ENCODE results near the gene CNDP1. TPM values are rescaled to one million over a fixed set of nuclear protein-coding genes. Genes with fewer than 3 reads are reported as not detected.
A peak's percentile ranks its signal among the peaks of the same experiment; 100 is the strongest.
"Not testable (repeated sequence)": the region's sequence is repeated elsewhere in the genome, so short reads cannot be mapped to it uniquely, and the experiment has no call there.

CNDP1 gene
- total RNA-seq, 1 donor = not detected

DNA sequence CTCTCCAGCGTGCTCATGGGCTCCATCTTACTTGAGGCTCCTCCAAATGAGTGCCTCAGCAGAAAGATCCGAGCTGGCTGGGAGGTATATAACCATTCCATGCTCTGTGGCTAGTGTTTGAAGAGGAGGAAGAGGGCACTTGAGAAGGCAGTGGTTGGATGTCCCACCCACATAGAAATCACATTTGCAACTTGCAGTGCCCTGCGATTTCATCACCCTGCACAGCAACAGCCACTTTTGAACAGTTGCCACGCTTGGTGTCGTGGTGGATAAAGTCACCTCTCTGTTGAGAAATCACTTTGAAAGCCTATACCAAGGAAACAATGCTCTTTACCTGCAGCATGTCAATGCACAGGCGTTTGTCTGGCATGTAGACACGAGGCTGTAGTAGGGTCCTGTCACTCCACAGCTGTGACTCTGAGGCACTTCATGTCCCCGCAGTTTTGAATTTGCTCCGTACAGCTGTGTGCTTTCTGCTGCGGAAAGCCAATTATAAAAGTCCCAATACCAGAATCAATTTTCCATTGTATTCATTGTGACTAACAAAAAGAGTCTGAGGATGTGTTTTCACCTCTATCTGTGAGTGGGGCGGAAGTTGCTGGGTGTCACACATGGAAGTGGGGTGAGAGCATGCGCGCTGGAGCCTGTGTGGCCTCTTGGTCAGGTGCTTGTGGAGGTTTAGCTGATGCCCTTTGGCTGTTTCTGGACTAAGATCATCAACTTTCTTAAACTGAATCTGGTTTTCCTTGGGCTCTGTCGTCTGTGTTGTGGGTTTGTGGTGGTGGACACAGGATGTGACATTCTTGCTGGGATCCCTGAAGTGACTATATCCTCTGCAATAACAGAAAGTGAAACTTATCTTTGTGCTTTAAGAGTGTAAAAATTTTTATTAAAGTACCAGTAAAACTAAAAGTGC, 35.3 kb upstream of the CNDP1 start:
- no peaks in the 10 kb centered on the region for H3K27me3 ChIP-seq (ENCODE audit: insufficient read depth, low read length)
- H3K9me3 ChIP-seq (ENCODE audit: low read depth, low read length) = no peaks in the 10 kb centered on the region
- peak overlapping the region; percentile 43 for H3K4me3 ChIP-seq (ENCODE audit: low read length)
- peaks cover 63% of the 10 kb centered on the region for H3K4me1 ChIP-seq (ENCODE audit: insufficient read depth, low read length)

DNA sequence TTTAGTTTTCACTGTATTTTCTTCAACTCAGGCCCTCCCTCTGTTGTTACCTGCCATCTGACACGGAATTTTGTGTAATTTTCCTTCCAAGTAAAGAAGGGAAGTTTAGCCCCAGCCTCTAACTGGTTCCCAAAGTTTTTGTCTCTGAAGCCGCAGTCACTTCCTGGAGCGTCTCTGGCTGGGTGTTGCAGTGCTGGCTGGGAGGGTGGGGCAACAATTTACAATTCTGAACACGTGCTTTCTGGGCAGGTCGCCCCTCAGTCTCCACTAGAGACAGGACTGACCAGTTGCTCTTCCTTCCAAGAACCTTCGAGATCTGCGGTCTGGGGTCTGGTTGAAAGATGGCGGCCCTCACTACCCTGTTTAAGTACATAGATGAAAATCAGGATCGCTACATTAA, 34.7 kb upstream of the CNDP1 start:
- peaks cover 63% of the 10 kb centered on the region for H3K4me1 ChIP-seq (ENCODE audit: insufficient read depth, low read length)
- H3K27me3 ChIP-seq (ENCODE audit: insufficient read depth, low read length) = no peaks in the 10 kb centered on the region
- peak overlapping the region; percentile 43 for H3K4me3 ChIP-seq (ENCODE audit: low read length)
- H3K9me3 ChIP-seq (ENCODE audit: low read depth, low read length) = no peaks in the 10 kb centered on the region

DNA sequence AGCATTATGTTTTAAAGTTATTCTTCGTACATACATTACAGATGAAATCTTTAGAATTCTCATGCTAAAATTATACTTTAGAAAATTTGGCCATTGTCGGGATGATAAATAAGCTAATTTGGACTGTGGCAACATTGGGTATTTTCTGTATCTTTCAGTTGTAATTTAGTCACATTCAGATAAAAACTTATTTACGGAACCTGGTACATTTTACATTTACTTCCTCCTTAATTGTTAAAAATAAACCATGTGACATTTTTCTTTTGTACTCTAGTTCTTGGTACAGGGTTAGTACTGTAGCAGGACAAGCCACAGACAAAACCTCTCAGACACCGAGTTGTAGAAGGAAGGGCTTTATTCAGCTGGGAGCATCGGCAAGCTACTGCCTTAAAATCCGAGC, 33.9 kb upstream of the CNDP1 start:
- H3K4me3 ChIP-seq (ENCODE audit: low read length) = peak overlapping the region; percentile 43
- peaks cover 62% of the 10 kb centered on the region for H3K4me1 ChIP-seq (ENCODE audit: insufficient read depth, low read length)
- H3K9me3 ChIP-seq (ENCODE audit: low read depth, low read length) = no peaks in the 10 kb centered on the region
- H3K27me3 ChIP-seq (ENCODE audit: insufficient read depth, low read length) = no peaks in the 10 kb centered on the region

DNA sequence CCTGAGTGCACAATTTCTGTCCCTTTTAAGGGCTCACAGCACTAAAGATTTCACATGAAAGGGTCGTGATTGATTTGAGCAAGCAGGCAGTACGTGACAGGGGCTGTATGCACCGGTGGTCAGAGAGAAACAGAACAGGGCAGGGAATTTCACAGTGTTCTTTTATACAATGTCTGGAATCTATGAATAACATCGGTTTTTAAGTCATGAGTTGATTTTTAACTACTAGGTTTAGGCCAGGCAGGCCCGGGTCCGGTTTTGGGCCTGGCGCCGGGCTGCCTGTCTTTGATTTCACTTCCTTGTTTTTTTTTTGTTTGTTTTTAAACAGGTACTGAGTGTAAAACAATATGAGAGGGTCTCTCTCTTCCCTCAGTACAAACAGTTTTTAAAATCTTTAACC, 33.5 kb upstream of the CNDP1 start:
- H3K27me3 ChIP-seq (ENCODE audit: insufficient read depth, low read length); H3K9me3 ChIP-seq (ENCODE audit: low read depth, low read length): not testable (repeated sequence)
- Histone ChIP-seq H3K4me1 (ENCODE audit: insufficient read depth, low read length) (peaks cover 59% of the 10 kb centered on the region), H3K4me3 (ENCODE audit: low read length) (peak overlapping the region; percentile 43)

DNA sequence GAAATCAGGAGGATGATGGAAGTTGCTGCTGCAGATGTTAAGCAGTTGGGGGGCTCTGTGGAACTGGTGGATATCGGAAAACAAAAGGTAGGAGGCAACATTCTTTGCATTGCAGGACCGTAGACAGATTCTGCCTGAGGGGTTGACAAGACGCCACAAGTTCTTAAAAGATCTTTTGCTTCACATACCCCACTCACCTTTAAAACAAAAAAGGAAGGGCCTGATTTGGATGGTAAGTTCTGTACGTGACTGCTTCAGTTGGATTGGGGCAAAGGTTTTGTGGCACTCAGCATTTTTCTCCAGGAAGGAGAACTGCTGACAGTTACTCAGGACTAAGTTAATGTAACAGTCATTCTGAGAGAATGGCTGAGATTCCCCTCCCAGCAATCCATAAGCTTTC, 32.9 kb upstream of the CNDP1 start:
- H3K4me1 ChIP-seq (ENCODE audit: insufficient read depth, low read length) = peaks cover 59% of the 10 kb centered on the region
- H3K9me3 ChIP-seq (ENCODE audit: low read depth, low read length) = no peaks in the 10 kb centered on the region
- H3K4me3 ChIP-seq (ENCODE audit: low read length) = no peak overlapping the region
- no peaks in the 10 kb centered on the region for H3K27me3 ChIP-seq (ENCODE audit: insufficient read depth, low read length)

DNA sequence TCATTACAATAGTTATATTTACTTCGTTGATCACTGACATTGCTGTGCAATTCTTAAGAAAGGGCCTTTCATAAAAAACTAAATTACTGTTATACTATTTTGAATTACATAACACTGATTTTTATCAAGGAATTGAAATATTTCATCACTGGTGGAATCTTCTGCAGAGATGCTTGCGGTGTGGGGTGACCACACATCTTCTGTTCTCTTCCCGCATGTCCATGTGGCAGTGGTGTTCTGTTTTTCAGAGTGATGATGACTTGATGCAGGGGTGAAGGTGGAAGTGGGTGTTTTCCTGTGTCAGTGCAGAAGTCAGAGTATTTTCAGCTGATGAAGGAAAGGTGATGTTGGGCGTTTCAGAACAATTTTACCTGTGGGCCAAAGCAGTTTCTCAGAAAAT, 31.2 kb upstream of the CNDP1 start:
- no peak overlapping the region for H3K4me3 ChIP-seq (ENCODE audit: low read length)
- H3K27me3 ChIP-seq (ENCODE audit: insufficient read depth, low read length) = no peaks in the 10 kb centered on the region
- H3K9me3 ChIP-seq (ENCODE audit: low read depth, low read length) = no peaks in the 10 kb centered on the region
- peaks cover 47% of the 10 kb centered on the region for H3K4me1 ChIP-seq (ENCODE audit: insufficient read depth, low read length)

DNA sequence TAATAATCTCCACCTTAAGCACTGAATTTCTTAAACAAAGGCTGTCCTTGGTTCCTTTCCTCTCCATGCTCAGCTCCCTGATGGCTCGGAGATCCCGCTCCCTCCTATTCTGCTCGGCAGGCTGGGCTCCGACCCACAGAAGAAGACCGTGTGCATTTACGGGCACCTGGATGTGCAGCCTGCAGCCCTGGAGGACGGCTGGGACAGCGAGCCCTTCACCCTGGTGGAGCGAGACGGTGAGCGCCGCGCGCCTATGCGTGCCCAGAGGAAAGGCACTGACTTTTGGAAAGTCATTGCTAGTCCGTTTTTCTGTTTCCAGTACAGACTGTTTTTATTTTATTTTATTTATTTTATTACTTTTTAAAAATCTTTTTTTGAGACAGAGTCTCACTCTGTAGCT, 28.5 kb upstream of the CNDP1 start:
- Histone ChIP-seq H3K4me1 (ENCODE audit: insufficient read depth, low read length) (peaks cover 24% of the 10 kb centered on the region), H3K27me3 (ENCODE audit: insufficient read depth, low read length) (no peaks in the 10 kb centered on the region), H3K4me3 (ENCODE audit: low read length) (no peak overlapping the region), H3K9me3 (ENCODE audit: low read depth, low read length) (no peaks in the 10 kb centered on the region)

DNA sequence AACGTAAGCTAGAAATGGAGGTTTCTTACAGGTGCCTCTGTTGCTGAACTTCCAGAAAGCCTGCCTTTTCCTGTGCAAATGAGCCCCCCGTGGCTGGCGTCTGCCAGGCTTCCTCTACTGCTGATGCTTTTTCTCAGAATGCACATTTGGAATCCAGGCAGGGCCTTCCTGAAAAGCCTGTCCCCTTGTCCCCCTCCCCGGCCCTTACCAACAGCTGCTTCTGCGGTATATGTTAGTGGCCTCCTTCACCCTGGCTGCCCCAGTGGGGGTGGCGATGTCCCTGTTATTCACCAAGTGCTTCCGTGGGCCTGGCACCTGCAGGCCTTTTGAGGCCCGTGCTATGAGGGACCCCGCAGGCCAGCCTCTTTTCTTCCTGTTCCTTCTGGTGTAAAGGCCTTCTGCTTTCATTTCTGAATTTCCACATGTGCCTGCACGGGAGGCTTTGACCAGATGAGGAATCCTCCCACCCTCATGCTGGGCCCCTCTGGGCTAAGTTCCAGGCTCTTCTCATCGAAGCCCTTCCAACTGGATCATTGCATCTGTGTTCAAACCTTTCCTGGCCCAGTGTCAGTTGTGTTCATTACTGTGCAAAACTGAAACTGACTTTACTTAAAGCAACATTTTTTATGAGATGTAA, 27.7 kb upstream of the CNDP1 start:
- H3K27me3 ChIP-seq (ENCODE audit: insufficient read depth, low read length) = no peaks in the 10 kb centered on the region

DNA sequence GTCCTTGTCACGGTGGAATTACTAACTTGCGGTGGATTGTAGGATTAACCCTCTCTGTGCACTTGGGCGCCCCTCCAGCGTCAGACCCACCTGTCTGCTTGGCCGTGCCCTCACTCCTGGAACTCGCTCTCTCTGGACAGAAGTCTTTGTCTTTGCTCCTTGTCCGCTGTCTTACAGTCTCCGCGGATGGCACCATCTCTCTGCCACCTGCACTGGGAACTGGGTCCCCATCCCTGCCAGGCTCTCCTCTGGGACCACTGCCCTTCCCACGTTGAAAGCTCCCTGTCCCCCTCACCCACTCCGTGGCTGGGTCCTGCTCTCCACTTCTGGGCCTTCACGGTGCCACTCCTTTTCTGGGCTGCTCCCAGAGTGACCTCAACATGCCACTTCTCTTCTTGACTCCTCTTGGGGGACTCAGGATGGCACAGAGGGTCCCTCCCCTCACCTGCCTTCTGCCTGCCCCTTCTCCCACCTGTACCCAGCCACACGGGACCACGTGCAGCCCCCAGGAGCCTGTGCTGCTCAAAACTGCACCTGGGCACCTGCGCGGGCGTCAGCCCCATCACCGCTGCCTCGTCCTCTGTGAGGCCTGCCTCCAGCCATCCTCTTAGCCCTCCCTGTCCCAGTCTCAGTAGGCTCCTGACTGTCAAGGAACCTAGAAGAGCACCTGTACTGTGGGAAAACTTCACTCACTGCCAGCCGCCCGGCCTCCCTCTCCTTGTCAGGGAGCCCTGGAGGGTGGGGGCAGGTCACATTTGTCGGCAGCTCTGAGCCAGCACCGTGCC, 27.0 kb upstream of the CNDP1 start:
- H3K27me3 ChIP-seq (ENCODE audit: insufficient read depth, low read length) = no peaks in the 10 kb centered on the region
- no peaks in the 10 kb centered on the region for H3K9me3 ChIP-seq (ENCODE audit: low read depth, low read length)
- peaks cover 9% of the 10 kb centered on the region for H3K4me1 ChIP-seq (ENCODE audit: insufficient read depth, low read length)
- H3K4me3 ChIP-seq (ENCODE audit: low read length) = no peak overlapping the region

More for the DNA sequence above, 27.7 kb upstream of the CNDP1 start:
- Histone ChIP-seq H3K9me3 (ENCODE audit: low read depth, low read length) (no peaks in the 10 kb centered on the region), H3K4me1 (ENCODE audit: insufficient read depth, low read length) (peaks cover 17% of the 10 kb centered on the region), H3K4me3 (ENCODE audit: low read length) (no peak overlapping the region)

DNA sequence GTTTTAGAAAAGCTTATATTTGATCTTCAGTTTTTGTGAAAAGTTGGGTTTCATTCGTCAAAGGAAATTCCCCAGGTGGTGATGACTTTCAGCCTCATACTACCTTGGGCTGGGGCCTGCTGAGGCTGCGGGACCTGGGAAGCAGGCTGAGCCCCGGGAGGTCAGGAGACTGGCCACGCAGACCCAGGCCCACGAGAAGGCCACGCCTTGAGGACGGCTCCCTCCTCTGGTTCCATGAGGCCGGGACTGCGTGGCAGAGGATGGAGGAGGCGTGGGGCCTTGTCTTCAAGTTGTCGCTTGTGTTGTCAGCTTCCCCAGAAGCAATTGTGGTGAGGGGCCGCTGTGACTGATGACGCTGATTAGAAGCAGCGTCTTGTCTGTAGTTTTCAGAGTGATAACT, 26.4 kb upstream of the CNDP1 start:
- H3K9me3 ChIP-seq (ENCODE audit: low read depth, low read length) = no peaks in the 10 kb centered on the region
- peaks cover 5% of the 10 kb centered on the region for H3K4me1 ChIP-seq (ENCODE audit: insufficient read depth, low read length)
- no peak overlapping the region for H3K4me3 ChIP-seq (ENCODE audit: low read length)
- no peaks in the 10 kb centered on the region for H3K27me3 ChIP-seq (ENCODE audit: insufficient read depth, low read length)

DNA sequence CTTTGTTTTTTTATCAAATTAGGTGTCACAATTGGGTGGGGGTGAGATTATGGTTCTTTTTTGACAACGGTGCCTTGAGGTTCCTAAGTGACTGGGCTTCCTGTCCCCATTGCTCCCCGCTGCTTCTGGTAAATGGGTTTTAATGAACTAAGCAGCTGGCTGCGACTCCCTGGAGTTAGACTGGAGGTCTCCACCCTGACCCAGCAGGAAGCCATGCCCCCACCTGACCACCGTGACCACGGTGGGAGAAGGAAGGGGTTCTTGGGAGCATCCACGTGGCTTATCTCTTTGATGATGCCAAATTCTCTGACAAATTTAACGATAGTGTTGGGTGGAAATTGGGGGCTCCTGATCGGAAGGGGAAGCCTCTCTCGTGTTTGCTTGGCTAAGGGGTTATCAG, 25.9 kb upstream of the CNDP1 start:
- Histone ChIP-seq H3K9me3 (ENCODE audit: low read depth, low read length) (no peaks in the 10 kb centered on the region), H3K4me3 (ENCODE audit: low read length) (no peak overlapping the region), H3K4me1 (ENCODE audit: insufficient read depth, low read length) (peaks cover 5% of the 10 kb centered on the region), H3K27me3 (ENCODE audit: insufficient read depth, low read length) (no peaks in the 10 kb centered on the region)

DNA sequence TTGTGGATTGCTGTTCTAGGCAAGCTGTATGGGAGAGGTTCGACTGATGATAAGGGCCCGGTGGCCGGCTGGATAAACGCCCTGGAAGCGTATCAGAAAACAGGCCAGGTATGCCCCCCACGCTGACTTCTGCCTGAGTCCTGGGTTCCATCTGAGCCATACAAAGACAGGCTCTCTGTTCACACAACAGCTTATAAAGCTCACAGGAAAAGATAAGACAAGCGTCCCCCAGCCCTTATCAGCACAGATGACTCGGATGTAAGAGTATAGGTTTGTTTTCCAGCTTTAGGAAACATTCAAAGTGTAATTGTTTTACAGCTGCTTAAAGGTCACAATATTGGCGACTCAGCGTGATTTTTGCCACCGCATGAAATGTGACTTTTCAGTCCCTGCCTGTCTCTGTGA, 25.5 kb upstream of the CNDP1 start:
- no peaks in the 10 kb centered on the region for H3K27me3 ChIP-seq (ENCODE audit: insufficient read depth, low read length)

DNA sequence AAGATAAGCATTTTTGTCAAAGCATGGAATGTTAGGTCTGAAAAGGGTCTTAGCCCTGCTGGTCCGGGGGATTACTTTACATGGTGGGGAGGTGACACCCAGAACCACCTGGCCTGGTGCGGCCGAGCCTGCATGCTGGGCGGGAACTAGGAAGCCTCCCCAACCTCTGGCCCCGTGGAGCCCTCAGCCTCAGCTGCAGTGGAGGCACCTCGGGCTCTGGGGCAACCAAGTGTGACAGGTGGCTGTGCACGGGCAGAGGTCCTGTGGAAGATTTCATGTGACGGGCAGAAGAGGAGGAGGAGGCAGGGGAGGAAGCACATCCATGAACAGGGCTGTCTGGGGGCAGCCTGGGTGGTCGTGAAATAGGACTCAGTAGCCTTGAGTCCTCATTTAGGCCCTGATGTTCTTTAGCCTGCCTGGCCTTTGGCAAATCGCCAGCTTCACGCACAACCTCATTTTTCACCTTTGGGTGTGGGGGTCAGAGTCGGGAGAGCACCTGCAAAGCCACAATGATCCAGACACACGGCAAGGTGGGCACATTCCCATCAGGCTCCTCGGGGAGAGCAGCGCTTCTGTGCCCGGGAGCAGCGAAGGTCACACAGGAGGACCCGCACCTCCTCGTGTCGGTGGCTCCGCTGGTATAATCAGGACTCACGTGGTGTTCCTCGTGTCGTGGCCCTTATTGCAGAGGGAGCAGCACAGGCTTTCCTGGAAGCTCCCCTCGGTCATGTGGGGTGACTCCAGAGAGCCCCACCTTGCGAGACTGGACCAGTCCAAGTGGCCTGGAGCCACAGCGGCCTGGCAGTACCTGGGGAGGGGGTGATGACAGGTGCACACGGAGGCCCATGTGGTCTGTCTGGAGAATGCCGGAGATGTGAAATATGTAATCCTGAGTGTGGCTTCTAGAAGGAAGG, 24.2 kb upstream of the CNDP1 start:
- Histone ChIP-seq H3K27me3 (ENCODE audit: insufficient read depth, low read length) (no peaks in the 10 kb centered on the region), H3K4me1 (ENCODE audit: insufficient read depth, low read length) (peaks cover 5% of the 10 kb centered on the region), H3K4me3 (ENCODE audit: low read length) (no peak overlapping the region), H3K9me3 (ENCODE audit: low read depth, low read length) (no peaks in the 10 kb centered on the region)

More for the DNA sequence above, 25.5 kb upstream of the CNDP1 start:
- Histone ChIP-seq H3K9me3 (ENCODE audit: low read depth, low read length) (no peaks in the 10 kb centered on the region), H3K4me3 (ENCODE audit: low read length) (no peak overlapping the region), H3K4me1 (ENCODE audit: insufficient read depth, low read length) (peaks cover 5% of the 10 kb centered on the region)

DNA sequence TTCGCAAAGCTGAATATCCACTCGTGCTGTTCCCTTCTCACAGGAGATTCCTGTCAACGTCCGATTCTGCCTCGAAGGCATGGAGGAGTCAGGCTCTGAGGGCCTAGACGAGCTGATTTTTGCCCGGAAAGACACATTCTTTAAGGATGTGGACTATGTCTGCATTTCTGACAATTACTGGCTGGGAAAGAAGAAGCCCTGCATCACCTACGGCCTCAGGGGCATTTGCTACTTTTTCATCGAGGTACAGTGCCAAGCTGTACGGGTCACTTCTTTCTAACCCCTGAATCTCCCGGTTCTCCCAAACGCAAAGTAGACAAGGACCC, 23.6 kb upstream of the CNDP1 start:
- H3K27me3 ChIP-seq (ENCODE audit: insufficient read depth, low read length) = no peaks in the 10 kb centered on the region
- H3K4me3 ChIP-seq (ENCODE audit: low read length) = no peak overlapping the region
- no peaks in the 10 kb centered on the region for H3K9me3 ChIP-seq (ENCODE audit: low read depth, low read length)
- peaks cover 5% of the 10 kb centered on the region for H3K4me1 ChIP-seq (ENCODE audit: insufficient read depth, low read length)

Measured in mononuclear cell (primary cell).